ENCODE results near the gene KNDC1. TPM values are rescaled to one million over a fixed set of nuclear protein-coding genes. Genes with fewer than 3 reads are reported as not detected.

Gene KNDC1
- polyA plus RNA-seq, 1 donor (not counting 4 experiments of a cell fraction or from before 2014, with no cell fraction given): 0.20 TPM

- H4K20me1 ChIP-seq (ENCODE audit: control insufficient read depth, extremely low read depth, insufficient read depth, low read length): no peaks in the 10 kb centered on the region
- no peaks in the 10 kb centered on the region for H3K4me1 ChIP-seq (ENCODE audit: control insufficient read depth, extremely low read depth, insufficient read depth, low read length)
- FAIRE-seq (no peak), DNase-seq (ENCODE audit: low read depth, low spot score) (no peak)
- no peaks in the 10 kb centered on the region for H3K36me3 ChIP-seq (ENCODE audit: control insufficient read depth in 2 of 2, extremely low read depth in 1 of 2, insufficient read depth in 2 of 2, low read length in 2 of 2)
- H2AFZ ChIP-seq (ENCODE audit: control insufficient read depth, low read length): no peak overlapping the region
- no peak overlapping the region for H3K4me2 ChIP-seq (ENCODE audit: control insufficient read depth, extremely low read depth, insufficient read depth, low read depth, low read length)
- dilution Hi-C loops (cut with MboI; ENCODE audit: extremely low pct_ligation_motif_present, low sequenced_read_pairs): no loop called here
- no peak overlapping the region for H3K27ac ChIP-seq (ENCODE audit: control insufficient read depth, insufficient read depth, low read length)
- TF ChIP-seq, protein P1, sequence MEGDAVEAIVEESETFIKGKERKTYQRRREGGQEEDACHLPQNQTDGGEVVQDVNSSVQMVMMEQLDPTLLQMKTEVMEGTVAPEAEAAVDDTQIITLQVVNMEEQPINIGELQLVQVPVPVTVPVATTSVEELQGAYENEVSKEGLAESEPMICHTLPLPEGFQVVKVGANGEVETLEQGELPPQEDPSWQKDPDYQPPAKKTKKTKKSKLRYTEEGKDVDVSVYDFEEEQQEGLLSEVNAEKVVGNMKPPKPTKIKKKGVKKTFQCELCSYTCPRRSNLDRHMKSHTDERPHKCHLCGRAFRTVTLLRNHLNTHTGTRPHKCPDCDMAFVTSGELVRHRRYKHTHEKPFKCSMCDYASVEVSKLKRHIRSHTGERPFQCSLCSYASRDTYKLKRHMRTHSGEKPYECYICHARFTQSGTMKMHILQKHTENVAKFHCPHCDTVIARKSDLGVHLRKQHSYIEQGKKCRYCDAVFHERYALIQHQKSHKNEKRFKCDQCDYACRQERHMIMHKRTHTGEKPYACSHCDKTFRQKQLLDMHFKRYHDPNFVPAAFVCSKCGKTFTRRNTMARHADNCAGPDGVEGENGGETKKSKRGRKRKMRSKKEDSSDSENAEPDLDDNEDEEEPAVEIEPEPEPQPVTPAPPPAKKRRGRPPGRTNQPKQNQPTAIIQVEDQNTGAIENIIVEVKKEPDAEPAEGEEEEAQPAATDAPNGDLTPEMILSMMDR (optimal IDR thresholded peaks at IDR 0.05 in 1 of 3, IDR thresholded peaks at IDR 0.05 in 1 of 3, conservative IDR thresholded peaks at IDR 0.05 in 1 of 3; ENCODE audit: extremely low read depth in 1 of 3, insufficient read depth in 2 of 3, low read length in 3 of 3): no peak
- TF ChIP-seq EZH2 (IDR thresholded peaks at IDR 0.05; ENCODE audit: low read length): no peak
- H3K27me3 ChIP-seq (ENCODE audit: control insufficient read depth, extremely low read depth, insufficient read depth, low read length): peaks cover 6% of the 10 kb centered on the region
- no peaks in the 10 kb centered on the region for H3K9me3 ChIP-seq (ENCODE audit: control insufficient read depth, low read depth, low read length)
- no peaks in the 10 kb centered on the region for H3K9me1 ChIP-seq (ENCODE audit: control insufficient read depth, extremely low read depth, insufficient read depth, low read length)
- H3K79me2 ChIP-seq (ENCODE audit: control insufficient read depth, insufficient read depth, low read length): no peaks in the 10 kb centered on the region
- H3K4me3 ChIP-seq (ENCODE audit: control insufficient read depth in 2 of 3, extremely low read depth in 1 of 3, insufficient read depth in 2 of 3, low read depth in 1 of 3, low read length in 3 of 3): no peak overlapping the region
- H3K9ac ChIP-seq (ENCODE audit: control insufficient read depth, extremely low read depth, insufficient read depth, low read length): no peak overlapping the region
Measured at GRCh38 chr10:133200621-133201031, 40.6 kb downstream of the KNDC1 start.

DNA sequence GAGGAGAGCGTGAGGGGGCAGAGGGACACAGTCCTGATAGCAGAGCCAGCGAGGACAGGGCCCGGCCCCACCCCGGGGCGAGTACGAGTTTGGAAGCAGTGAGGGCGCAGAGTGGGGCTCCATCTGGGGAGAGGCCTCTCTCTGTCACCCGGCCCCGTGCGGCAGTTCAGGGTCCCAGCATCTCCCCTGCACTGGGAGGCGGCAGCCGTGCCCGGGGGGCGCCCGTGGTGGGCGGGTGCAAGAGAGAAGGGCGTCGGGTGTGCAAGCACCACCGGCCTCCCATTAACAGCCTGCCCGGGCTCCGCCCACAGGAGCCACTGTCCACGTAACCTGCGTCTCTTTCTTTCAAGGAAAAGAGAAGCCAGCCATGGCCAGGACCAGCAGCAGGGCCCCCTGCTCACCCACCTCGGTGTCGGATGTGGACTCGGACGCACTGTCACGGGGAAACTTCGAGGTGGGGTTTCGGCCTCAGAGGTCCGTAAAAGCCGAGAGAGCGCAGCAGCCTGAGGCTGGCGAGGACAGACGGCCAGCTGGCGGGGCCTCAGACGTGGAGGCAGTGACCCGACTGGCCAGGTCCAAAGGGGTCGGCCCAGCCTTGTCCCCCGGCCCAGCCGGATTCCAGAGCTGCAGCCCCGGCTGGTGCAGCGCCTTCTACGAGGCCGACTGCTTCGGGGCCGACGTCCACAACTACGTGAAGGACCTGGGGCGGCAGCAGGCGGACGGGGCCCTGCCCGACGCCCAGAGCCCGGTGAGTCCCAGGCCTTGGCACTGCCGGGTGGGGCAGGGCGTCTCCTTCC lies 41.3 kb downstream of the KNDC1 start:
- Histone ChIP-seq H3K79me2 (ENCODE audit: control insufficient read depth, insufficient read depth, low read length) (no peaks in the 10 kb centered on the region), H3K9ac (ENCODE audit: control insufficient read depth, extremely low read depth, insufficient read depth, low read length) (no peak overlapping the region), H3K4me2 (ENCODE audit: control insufficient read depth, extremely low read depth, insufficient read depth, low read depth, low read length) (no peak overlapping the region), H3K4me3 (ENCODE audit: control insufficient read depth in 2 of 3, extremely low read depth in 1 of 3, insufficient read depth in 2 of 3, low read depth in 1 of 3, low read length in 3 of 3) (no peak overlapping the region), H2AFZ (ENCODE audit: control insufficient read depth, low read length) (no peak overlapping the region), H3K4me1 (ENCODE audit: control insufficient read depth, extremely low read depth, insufficient read depth, low read length) (no peaks in the 10 kb centered on the region), H3K9me3 (ENCODE audit: control insufficient read depth, low read depth, low read length) (no peaks in the 10 kb centered on the region), H3K27me3 (ENCODE audit: control insufficient read depth, extremely low read depth, insufficient read depth, low read length) (peaks cover 6% of the 10 kb centered on the region), H3K27ac (ENCODE audit: control insufficient read depth, insufficient read depth, low read length) (no peak overlapping the region), H3K9me1 (ENCODE audit: control insufficient read depth, extremely low read depth, insufficient read depth, low read length) (no peaks in the 10 kb centered on the region), H4K20me1 (ENCODE audit: control insufficient read depth, extremely low read depth, insufficient read depth, low read length) (no peaks in the 10 kb centered on the region), H3K36me3 (ENCODE audit: control insufficient read depth in 2 of 2, extremely low read depth in 1 of 2, insufficient read depth in 2 of 2, low read length in 2 of 2) (no peaks in the 10 kb centered on the region)
- TF ChIP-seq EZH2 (IDR thresholded peaks at IDR 0.05; ENCODE audit: low read length): no peak
- TF ChIP-seq, protein P1 (optimal IDR thresholded peaks at IDR 0.05 in 1 of 3, IDR thresholded peaks at IDR 0.05 in 1 of 3, conservative IDR thresholded peaks at IDR 0.05 in 1 of 3; ENCODE audit: extremely low read depth in 1 of 3, insufficient read depth in 2 of 3, low read length in 3 of 3): no peak
- dilution Hi-C loops (cut with MboI; ENCODE audit: extremely low pct_ligation_motif_present, low sequenced_read_pairs): no loop called here
- FAIRE-seq (no peak), DNase-seq (ENCODE audit: low read depth, low spot score) (no peak)
